ENCODE data around the gene DTX3. TPM values are rescaled to one million over a fixed set of nuclear protein-coding genes. Genes with fewer than 3 reads are reported as not detected.
A peak's percentile ranks its signal among the peaks of the same experiment; 100 is the strongest.
"Not testable (repeated sequence)": the region's sequence is repeated elsewhere in the genome, so short reads cannot be mapped to it uniquely, and the experiment has no call there.

Gene DTX3
- total RNA-seq, 1 experiment from 2014 or later: 18.1 TPM

- POLR2A ChIA-PET (ENCODE audit: unreplicated experiment): no interaction called here
- H3K79me2 ChIP-seq (ENCODE audit: low read depth): no peaks in the 10 kb centered on the region
- TF ChIP-seq CTCF (conservative IDR thresholded peaks at IDR 0.05): no peak
- H3K4me3 ChIP-seq: no peak overlapping the region
- H3K36me3 ChIP-seq (ENCODE audit: low read depth): no peaks in the 10 kb centered on the region
- intact Hi-C loops (cut with micrococcal nuclease; ENCODE audit: unreplicated experiment): no loop called here
- peaks cover 27% of the 10 kb centered on the region for H3K27me3 ChIP-seq (ENCODE audit: insufficient read depth, low read depth)
- H3K9me2 ChIP-seq (ENCODE audit: insufficient read depth): no peaks in the 10 kb centered on the region
- no peak overlapping the region for H3K4me2 ChIP-seq
- 0 out of 2 replicates have a peak, but pooled peaks cover 4% of the 10 kb centered on the region for H3K9me3 ChIP-seq (ENCODE audit: insufficient read depth, low read depth)
- H2AFZ ChIP-seq: no peak overlapping the region
- CTCF ChIA-PET: no interaction called here
- no peaks in the 10 kb centered on the region for H3F3A ChIP-seq (ENCODE audit: insufficient read depth, low read depth)
- BruUV-seq (replicated peaks): no TSS peak
- H3K27ac ChIP-seq: no peak overlapping the region
- H4K20me1 ChIP-seq (ENCODE audit: insufficient read depth): no peaks in the 10 kb centered on the region
- H3K4me1 ChIP-seq (replicated peaks; ENCODE audit: insufficient read depth): no peaks in the 10 kb centered on the region
- no peak for DNase-seq
These were observed 51.1 kb downstream of the DTX3 start for GRCh38 chr12:57655541-57656240.

GRCh38 chr12:57656408-57656807 lies 51.8 kb downstream of the DTX3 start:
- BruUV-seq (replicated peaks); DNase-seq; H3K9me3 ChIP-seq (ENCODE audit: insufficient read depth, low read depth); POLR2A ChIA-PET (ENCODE audit: unreplicated experiment); H3F3A ChIP-seq (ENCODE audit: insufficient read depth, low read depth); H3K4me1 ChIP-seq (replicated peaks; ENCODE audit: insufficient read depth); H3K27ac ChIP-seq; H3K36me3 ChIP-seq (ENCODE audit: low read depth); H3K9me2 ChIP-seq (ENCODE audit: insufficient read depth); intact Hi-C loops (cut with micrococcal nuclease; ENCODE audit: unreplicated experiment); H4K20me1 ChIP-seq (ENCODE audit: insufficient read depth); H3K79me2 ChIP-seq (ENCODE audit: low read depth): not testable (repeated sequence)
- Histone ChIP-seq H3K27me3 (ENCODE audit: insufficient read depth, low read depth) (peaks cover 27% of the 10 kb centered on the region), H3K4me3 (peak overlapping the region; percentile 28; the same call in 1 of the 2 replicates), H3K4me2 (peak overlapping the region; percentile 41), H2AFZ (peak overlapping the region; percentile 61; the same call in 1 of the 2 replicates)
- CTCF ChIA-PET: interaction anchor here (0.6 kb wide), 1 partner anchor 16 kb away, joined by 4 read pairs; no protein-coding TSS in a partner anchor

GRCh38 chr12:57657744-57658143 lies 53.1 kb downstream of the DTX3 start:
- intact Hi-C loops (cut with micrococcal nuclease; ENCODE audit: unreplicated experiment): no loop called here
- Histone ChIP-seq H3K36me3 (ENCODE audit: low read depth) (no peaks in the 10 kb centered on the region), H3K79me2 (ENCODE audit: low read depth) (no peaks in the 10 kb centered on the region), H4K20me1 (ENCODE audit: insufficient read depth) (no peaks in the 10 kb centered on the region), H3K4me3 (no peak overlapping the region), H3K27ac (no peak overlapping the region), H3K4me1 (replicated peaks; ENCODE audit: insufficient read depth) (no peaks in the 10 kb centered on the region), H2AFZ (no peak overlapping the region), H3F3A (ENCODE audit: insufficient read depth, low read depth) (no peaks in the 10 kb centered on the region), H3K27me3 (ENCODE audit: insufficient read depth, low read depth) (peaks cover 27% of the 10 kb centered on the region), H3K4me2 (no peak overlapping the region), H3K9me3 (ENCODE audit: insufficient read depth, low read depth) (peaks cover 20% of the 10 kb centered on the region), H3K9me2 (ENCODE audit: insufficient read depth) (no peaks in the 10 kb centered on the region)
- ChIA-PET CTCF (no interaction called here), POLR2A (ENCODE audit: unreplicated experiment) (no interaction called here)
- BruUV-seq (replicated peaks): no TSS peak
- no peak for TF ChIP-seq CTCF (conservative IDR thresholded peaks at IDR 0.05)
- TF ChIP-seq EZH2 (IDR thresholded peaks at IDR 0.05; ENCODE audit: low read depth): no peak
- DNase-seq: no peak

- intact Hi-C loops (cut with micrococcal nuclease; ENCODE audit: unreplicated experiment): no loop called here
These were observed 54.3 kb downstream of the DTX3 start for GRCh38 chr12:57658890-57659289.

More at GRCh38 chr12:57658890-57659289, 54.3 kb downstream of the DTX3 start:
- no peaks in the 10 kb centered on the region for H3K36me3 ChIP-seq (ENCODE audit: low read depth)
- no peak overlapping the region for H3K4me3 ChIP-seq
- H3K27ac ChIP-seq: no peak overlapping the region
- H3K27me3 ChIP-seq (ENCODE audit: insufficient read depth, low read depth): peaks cover 32% of the 10 kb centered on the region
- H3K9me3 ChIP-seq (ENCODE audit: insufficient read depth, low read depth): peaks cover 20% of the 10 kb centered on the region
- no peaks in the 10 kb centered on the region for H4K20me1 ChIP-seq (ENCODE audit: insufficient read depth)
- H3K4me1 ChIP-seq (replicated peaks; ENCODE audit: insufficient read depth): no peaks in the 10 kb centered on the region
- no peak for DNase-seq
- ChIA-PET CTCF (no interaction called here), POLR2A (ENCODE audit: unreplicated experiment) (no interaction called here)
- H3K9me2 ChIP-seq (ENCODE audit: insufficient read depth): no peaks in the 10 kb centered on the region
- no peaks in the 10 kb centered on the region for H3K79me2 ChIP-seq (ENCODE audit: low read depth)
- BruUV-seq (replicated peaks): no TSS peak
- H3F3A ChIP-seq (ENCODE audit: insufficient read depth, low read depth): no peaks in the 10 kb centered on the region
- no peak overlapping the region for H2AFZ ChIP-seq
- H3K4me2 ChIP-seq: no peak overlapping the region
- TF ChIP-seq EZH2 (IDR thresholded peaks at IDR 0.05; ENCODE audit: low read depth): no peak
- no peak for TF ChIP-seq CTCF (conservative IDR thresholded peaks at IDR 0.05)

All from PC-9 (cell line).